Activated CD4-positive, alpha-beta T cell treated with anti-CD3 and anti-CD28 coated beads, Interleukin-2, amount 50 U/mL, for 24 hours (primary cell): ENCODE data around the gene VWF.

Source experiments
- DNase-seq, 2 donors: peaks; one replicate each; pipeline ENCODE4 v3.0.0-alpha.2; 2020; ENCODE audit warnings: low read depth in 1 of 2, low spot score in 1 of 2

Gene VWF

DNA sequence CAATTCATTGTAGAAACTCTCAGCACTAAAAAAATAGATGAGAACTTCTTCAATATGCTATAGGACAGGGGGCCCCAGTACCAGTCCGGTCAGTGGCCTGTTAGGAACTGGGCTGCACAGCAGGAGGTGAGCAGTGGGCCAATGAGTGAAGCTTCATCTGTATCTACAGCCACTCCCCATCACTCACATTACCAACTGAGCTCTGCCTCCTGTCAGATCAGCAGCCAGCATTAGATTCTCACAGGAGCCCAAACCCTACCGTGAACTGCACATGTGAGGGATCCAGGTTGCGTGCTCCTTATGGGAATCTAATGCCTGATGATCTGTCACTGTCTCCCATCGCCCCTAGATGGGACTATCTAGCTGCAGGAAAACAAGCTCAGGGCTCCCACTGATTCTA is 163.7 kb downstream of the VWF start:
- no peak for DNase-seq

DNA sequence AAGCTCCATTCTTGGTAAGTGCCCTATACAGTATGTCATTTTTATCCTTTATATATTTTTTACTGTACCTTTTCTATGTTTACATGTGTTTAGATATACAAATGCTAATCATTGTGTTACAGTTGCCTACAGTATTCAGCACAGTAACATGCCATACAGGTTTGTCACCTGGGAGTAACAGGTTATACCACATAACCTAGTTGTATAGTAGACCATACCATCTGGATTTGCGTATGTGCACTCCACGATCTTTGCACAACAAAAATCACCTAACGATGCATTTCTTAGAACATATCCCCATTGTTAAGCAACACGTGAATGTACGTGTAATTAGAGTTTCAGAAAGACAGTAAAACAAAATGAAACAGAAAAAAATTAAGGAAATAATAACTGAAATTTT is 167.5 kb downstream of the VWF start:
- no peak for DNase-seq

DNA sequence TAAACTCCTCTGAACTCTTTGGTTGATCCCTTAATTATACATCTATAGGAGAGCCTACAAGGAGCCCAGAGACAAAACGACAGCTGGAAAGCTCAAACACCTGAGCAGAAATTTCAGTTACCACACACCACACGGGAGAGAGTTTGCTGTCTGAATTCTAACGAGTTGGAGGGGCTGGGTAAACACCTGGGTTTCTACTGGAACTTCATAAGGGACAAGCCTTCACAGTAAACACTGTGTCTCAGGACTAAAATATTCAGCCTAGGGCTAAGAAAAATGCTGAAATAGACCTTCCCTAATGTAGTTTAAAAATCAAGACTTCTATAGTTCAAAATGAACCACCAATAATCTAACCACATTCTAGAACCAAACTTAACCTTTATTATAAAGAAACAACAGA is 169.8 kb downstream of the VWF start:
- DNase-seq = no peak

DNA sequence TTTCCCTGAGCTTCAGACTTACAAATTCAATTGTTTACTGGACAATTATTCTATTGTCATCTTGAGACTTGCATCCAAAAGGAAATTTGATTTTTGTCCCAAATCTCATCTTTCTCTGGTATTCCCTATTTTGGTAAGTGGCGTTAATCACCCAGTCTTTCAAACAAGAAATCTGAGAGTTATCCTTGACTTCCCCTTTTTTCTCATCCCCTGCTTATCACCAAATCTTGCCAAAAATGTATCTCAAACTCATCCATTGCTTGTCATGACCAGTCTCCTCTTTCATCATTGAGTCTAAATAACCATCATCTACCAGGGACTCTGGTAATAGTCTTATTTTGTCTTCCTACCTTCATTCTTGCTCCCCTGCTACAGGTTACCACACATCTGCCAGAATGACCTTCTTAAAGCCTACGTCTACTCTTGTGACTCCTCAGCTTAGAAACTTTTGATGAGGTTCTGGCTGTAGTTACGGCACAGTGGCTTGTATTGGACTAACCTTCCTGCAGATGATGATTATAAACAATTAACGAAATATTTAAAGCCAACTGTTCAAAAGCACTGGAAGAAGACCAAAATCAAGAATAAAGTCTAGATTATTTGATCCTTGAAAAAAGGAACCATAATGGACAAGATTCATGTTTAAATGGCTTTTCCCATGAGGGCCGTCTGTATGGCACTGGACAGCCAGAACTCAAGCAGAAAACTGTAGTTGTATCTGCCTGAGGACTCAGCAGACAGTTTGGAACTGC is 170.5 kb downstream of the VWF start:
- DNase-seq = no peak

DNA sequence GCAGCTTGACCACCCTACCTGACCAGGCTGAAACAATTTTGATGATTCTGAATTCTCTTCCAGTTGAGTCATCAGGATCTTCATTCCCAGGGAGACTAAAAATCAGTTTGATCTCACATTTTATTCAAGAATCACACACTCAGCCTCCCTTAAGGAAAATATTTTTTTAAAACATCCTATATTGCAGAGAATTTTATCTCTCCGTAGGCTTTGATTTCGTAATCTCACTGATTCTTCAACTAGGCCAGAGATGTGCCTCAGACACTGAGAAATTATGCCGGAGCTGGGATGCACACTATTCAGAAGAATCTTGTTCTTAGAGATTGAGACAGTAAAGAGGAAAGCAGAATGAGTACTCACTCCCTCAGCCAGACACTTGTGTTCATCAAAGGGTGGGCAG is 172.4 kb downstream of the VWF start:
- no peak for DNase-seq

DNA sequence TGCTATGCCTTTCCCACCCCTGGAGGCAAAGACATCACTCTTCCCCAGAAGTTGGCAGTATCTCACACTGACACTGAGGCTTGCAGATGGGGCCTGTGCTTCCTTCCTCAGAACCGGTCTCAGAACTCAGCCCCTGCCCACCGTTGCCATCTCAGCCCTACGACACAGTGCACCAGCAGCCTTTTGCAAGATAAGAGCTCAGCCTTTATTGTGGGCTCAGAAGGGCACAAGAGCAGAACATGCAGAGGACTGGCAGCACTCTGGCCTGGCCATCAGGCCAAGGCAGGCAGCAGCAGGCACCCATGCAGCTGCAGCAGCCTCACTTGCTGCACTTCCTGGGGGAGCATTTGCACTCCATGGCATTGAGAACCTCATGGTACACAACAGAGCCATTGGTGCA is 175.8 kb downstream of the VWF start:
- no peak for DNase-seq

DNA sequence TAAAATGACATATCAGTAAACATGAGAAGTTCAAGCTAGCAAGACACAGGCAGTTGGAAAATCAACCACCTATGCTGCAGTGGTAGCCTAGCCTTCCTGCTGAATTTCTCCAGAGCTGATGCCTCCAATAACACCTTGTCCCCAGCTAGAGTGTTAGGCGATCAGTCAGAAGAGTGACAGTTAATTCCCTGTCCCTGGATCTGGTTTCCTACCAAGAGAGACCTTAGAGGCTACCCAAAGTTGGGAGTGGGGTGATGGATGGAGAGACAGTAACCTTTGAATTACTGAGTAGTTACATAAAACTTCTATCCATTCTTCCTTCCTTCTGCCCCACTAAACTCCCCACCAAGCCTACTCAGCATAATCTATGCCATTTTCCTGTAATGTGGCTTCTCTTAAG is 177.5 kb downstream of the VWF start:
- no peak for DNase-seq

DNA sequence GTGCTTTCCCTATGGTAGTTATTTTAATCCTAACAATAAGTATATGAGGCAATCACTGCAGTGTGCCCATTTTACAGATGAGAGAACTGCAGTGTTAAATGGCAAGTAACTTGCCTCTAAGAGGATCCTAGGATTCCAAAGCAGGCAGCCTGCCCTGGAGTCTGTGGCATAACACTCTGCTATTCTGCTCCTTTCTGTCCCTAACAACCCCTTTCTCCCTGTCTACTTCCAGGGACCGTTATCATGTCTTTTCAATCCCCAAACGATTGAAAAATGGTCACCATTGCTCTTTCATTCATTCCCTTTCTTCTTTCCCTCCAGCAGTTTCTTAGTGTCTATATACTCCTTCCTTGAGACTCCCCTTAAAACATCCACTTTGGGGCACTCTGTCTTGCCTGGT is 178.1 kb downstream of the VWF start:
- DNase-seq = no peak

DNA sequence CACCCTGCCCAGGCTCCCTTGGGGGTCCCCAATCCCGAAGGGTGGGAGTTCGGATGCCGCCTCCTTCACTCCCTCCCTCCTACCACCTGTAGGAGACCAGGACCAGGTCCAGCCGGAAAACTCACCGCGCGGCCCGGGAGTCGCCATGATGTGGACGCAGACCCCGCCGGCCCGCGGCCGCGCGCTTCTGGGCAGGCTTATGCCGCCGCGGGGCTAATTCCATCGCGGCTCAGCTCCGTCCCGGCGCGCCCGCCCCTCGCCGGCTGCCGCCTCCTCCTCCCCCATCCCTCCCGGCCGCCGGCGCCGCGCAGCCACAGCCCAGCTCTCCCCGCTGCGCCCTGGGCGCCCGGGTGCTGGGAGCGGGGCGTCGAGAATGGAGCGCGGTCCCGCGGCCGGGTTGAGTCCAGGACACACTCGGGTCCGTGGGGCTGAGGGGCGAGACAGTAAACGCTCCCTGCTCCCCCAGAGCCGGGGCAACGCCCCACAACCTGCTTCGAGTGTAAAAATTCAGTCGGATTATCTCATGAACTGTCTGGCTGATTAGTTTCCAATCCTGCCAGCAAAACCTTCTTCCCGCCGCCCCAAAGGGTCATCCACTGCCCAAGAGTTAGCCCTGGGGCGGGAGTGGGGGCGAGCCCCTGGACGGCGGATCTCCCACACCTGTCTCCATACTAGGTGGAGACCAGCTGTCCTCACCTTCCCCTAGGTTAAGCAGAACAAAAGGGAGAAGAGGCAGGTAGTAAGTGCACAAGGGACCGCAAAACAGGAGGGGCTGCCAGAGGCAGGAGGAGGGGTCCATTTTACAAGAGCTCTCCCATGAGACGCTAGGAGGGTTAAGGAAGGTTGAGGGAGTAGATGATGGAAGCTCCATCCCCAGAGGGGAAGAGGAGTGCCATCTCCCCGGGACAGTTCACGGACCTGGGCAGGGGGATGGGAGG is 179.1 kb downstream of the VWF start, which contains the start of gene ANO2:
Gene ANO2, minus strand, starts transcription at position 189 of the 938 bp plus-strand sequence. Its CDS starts 42 bp downstream, at position 147.
- DNase-seq = no peak

DNA sequence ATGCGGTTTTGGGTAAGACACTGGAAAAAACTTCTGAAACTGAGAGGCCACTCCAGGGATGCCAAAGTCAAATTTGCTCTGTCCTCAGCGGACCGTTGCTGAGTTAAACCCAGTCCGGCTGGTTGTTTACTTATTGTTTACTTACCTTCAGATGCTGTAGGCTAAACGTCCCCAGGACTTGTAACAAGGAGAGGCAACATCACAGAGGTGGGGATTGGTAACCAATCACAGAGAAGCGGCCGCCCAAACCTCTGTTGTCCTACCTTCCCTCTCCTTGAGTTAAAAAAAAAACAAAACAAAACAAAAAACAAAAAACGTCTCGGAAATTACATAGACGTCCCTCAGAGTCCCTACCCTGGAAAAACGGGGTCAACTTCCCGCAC is 179.8 kb downstream of the VWF start:
- DNase-seq = no peak

DNA sequence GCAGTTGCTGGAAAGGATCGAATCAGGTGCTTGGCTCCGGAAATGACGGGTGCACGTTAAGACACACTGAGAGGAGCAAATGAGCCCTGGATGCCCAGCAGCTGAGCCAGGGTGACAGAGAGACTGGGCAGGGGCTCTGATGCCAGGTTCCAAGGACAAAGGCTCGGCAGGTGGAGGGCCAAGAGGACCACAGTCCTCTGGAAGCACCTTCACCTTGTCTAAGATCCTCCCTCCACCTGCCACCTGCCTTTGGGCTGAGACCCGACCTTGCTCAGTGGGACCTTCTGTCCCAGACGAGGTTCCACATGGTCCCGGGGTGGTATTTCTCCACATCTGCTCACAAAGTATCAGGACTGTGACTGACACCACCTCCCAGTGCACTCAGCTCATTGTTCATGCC is 180.4 kb downstream of the VWF start:
- DNase-seq = no peak

DNA sequence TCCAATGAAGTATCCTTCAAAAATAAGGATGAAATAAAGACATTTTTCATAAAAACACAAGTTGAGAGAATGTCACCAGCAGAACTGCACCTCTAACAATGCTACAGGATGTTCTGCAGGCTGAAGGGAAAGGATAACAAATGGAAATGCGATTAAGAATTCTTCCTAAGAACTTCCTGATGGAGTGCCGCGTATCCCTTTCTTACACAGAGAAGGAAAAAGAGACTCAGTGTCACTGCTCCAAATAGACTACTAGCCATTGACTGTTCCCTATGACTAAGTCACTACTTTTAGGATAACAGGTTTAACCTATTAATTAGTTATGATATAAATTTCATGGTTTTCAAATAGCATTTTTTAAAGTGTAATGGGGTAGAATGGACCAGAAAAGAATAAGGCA is 182.6 kb downstream of the VWF start:
- no peak for DNase-seq

DNA sequence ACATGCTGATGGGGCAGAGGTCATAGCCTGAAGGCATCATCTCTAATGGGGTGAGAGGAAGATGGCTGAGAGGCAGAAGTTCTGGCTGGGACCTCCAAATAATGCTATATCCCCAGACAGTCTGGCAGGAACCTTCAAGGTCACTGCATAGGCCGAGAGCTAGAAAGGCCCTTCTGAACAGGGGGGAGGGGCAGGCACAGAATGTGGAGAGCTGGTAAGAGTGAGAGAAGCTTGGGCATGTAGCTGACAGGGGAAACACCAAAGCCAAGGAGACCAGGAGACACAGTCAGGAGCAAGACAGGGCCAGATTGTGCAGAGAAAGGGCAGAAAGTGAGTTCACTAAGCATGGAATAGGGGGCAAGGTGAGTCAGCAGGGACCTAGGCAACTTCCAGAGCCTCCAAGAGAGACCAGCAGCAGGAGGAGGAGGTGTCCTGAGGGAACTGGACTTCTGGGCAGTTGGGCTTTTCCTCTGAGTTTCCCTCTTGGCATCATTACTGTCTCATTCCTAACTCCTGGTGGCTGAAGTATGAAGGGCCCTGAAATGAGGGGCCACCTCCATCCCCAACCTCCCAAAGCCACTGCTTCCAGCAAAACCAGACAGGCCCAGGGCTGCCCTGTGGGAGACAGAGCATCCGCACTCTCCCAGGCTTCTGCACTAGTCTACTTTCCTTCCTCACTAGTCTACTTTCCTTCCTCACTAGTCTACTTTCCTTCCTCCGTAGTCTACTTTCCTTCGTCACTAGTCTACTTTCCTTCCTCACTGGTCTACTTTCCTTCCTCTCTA is 196.5 kb downstream of the VWF start:
- no peak for DNase-seq

DNA sequence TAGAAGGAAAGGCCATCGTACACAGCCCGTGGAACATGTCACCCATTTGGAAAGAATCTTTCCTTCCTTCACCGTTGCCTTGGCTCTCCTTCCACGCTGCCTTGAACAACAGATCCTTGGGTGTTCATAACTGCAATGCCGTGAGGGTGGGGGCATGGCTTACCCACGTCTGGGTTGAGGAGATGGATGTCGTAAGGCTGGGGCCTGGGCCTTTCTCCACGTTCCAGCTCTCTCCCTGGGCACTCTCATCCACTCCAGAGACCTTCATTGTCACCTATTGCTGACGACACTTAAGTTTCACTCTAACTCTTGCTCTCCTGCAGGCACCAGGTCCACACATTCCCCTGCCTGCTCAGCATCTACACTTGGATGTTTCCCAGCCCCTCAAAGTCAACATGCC is 198.8 kb downstream of the VWF start:
- DNase-seq = no peak

DNA sequence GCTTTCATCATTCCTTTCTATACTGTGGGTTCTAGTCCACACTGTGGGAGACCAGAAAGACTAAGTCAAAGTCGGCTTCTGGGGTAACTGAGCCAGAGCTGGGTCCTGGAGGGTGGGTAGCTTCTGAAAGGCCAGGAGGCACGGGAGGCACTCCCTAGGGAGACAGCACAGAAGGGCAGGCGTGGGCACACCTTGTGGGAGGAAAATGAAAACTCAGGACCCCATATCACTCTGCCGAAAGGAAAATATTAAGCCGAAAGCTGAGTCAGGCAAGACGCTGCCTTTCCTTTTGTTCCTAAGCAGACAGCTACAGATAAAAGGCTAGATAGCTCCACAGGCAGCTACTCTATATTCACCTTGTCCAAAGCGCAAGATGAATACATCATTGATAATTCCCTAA is 200.1 kb downstream of the VWF start:
- no peak for DNase-seq

DNA sequence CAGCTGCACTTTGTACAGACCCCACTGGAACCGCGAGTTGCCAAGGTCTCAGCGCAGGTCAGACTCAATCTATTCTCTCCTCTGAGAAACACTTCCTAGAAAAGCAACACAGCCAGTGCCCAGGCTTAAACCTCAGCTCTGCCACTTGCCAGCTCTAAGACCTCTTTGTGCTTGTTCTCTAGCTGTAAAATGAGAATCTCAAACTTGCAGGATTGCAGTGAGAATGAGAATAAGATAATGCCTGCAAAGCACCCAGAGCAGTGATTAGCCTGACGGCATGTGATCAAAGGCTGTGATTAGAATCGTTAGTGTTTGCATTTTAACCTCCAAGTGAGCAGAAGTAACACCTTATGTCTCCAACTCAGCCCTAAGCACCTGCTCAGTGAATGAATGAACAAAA is 200.7 kb downstream of the VWF start:
- DNase-seq = no peak

DNA sequence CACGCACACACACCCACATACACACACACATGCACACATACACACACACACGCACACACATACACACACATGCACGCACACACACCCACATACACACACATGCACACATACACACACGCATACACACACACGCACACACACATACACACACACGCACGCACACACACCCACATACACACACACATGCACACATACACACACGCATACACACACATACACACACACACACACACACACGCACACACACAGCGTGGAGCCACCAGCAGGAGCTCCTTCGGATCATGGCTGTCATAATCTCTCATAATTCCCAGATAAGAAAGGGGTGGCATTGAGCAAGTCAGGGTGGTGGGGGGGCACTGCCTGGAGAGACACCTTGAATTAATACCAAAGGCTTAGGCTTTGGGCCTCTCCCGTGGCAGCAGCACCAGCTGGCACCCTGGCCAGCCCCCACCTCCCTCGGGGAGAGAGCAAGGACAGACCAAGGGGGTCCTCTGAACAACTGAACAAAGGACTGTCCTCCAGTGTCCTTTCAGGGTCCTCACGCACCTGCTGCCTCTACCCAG is 201.3 kb downstream of the VWF start:
- DNase-seq = no peak

DNA sequence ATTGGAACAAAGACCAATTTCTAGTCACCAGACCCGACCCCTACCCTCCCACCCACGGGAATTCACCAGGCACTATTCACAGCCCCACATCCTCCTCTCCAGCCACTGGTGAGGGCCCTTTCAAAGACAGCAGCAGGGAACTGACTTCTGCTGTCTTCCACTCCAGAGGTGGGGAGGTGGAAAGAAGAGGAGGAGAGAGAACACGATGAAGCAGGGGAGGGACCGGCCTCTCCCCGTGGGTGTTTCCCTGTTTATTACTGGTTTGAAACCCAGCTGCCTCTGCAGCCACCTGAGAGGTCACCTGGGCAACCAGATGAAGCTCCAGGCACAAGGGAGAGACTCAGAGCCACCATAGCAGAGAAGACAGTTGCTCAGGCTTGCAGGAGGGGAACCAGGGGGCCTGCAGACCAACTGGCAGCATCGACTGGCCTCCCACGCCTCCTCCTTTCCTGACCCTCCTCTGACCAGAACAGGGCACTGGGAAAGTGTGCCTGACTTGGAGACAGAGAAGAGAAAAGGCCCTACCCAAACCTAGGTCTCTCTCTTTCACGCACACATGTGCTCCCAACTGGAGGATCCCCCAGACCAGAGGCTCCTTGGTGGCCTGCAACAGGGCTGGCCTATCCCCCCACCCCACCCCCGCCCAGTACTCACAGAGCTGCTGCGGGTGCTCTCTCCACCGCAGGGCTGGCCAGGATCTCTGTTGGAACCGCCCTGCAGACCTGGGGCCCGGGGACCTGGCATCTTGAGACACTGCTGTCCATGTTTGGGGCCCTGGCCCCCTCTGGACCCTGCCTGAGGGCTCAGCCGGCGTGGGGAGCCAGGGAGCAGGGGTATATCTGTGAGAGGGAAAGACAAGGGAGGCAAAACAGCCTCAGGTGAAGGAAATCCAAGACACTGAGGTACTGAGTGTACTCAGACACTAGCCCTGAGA is 202.2 kb downstream of the VWF start:
- no peak for DNase-seq

DNA sequence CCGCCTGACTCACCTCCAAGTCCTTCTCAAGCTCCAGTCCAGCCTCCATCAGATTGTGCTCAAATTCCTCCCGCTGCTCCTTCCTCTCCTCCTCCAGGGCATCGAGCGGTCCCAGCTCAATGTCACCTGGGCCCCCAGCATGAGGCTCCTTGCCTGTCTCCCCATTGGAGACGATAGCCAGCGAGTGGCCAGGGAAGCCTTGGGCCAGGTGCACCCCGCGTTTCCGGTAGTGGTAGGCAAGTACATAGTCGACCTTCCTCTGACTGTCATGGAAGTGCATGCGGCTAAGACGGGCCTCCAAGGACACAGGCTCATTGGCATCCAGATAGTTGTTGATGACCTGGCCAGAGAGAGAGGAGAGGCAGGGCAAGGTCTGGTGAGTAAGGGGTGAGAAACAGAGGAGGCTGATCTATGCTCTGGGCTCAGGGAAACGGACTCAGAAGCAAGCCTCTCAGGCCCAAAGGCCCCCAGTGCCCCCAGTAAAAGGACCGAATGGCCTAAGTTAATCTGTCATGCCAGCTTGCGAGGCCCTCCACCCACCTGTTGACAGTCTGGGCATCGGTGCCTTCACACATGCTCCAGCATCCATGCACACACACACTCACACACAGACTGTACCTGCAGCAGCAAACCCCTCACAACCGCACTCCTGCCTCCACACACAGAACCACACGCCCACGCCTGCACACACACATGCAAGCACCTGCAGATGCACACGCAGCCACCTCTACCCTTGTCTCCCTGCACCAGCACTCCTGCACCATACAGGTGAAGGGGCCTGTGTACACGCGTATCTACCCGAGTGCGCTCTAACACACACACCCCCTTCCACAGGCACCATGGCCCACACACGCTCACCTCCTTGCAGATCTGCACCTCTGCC is 203.2 kb downstream of the VWF start:
- DNase-seq = no peak
